Measurements from ENCODE around the gene NARS2.

Gene NARS2

DNA sequence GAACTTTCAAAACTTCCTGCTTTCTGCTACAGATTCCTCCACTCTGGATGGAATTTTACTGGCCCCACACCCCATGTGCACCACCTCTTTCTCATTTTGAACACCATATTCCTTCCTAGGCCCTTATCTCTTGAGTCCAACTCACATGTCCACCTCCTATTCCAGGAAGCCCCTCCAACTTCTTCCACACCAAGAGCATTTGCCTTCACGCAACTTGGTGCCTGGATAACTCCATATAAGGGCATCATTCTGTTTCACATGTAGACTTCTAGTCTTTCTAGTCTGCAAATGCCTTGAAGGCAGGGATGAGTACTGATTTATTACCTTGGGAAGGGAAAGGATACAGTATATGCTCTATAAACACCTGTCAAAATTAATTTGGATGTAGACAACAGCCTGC, 174.5 kb downstream of the NARS2 start:
- TF ChIP-seq TAF1 (IDR thresholded peaks at IDR 0.05; ENCODE audit: low read depth) (no peak), ZBTB7A (IDR thresholded peaks at IDR 0.05; ENCODE audit: low read depth) (no peak), CREB1 (IDR thresholded peaks at IDR 0.05; ENCODE audit: low read depth) (no peak), TEAD4 (IDR thresholded peaks at IDR 0.05) (no peak), FOXM1 (IDR thresholded peaks at IDR 0.05; ENCODE audit: borderline replicate concordance, low read depth) (no peak), NFIC (IDR thresholded peaks at IDR 0.05) (no peak), EGR1 (IDR thresholded peaks at IDR 0.05) (no peak), USF1 (IDR thresholded peaks at IDR 0.05) (no peak), TCF12 (IDR thresholded peaks at IDR 0.05; ENCODE audit: low read depth) (no peak), YY1 (IDR thresholded peaks at IDR 0.05; ENCODE audit: low read depth) (no peak), RAD21 (IDR thresholded peaks at IDR 0.05; ENCODE audit: low read depth) (no peak)
- TF ChIP-seq, protein P1, sequence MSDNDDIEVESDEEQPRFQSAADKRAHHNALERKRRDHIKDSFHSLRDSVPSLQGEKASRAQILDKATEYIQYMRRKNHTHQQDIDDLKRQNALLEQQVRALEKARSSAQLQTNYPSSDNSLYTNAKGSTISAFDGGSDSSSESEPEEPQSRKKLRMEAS (IDR thresholded peaks at IDR 0.05), result no peak

- TF ChIP-seq RAD21 (IDR thresholded peaks at IDR 0.05; ENCODE audit: low read depth), result no peak
- TF ChIP-seq TEAD4 (IDR thresholded peaks at IDR 0.05), result no peak
- TF ChIP-seq USF1 (IDR thresholded peaks at IDR 0.05), result no peak
- TF ChIP-seq TCF12 (IDR thresholded peaks at IDR 0.05; ENCODE audit: low read depth), result no peak
- no peak for TF ChIP-seq CEBPB (IDR thresholded peaks at IDR 0.05)
- TF ChIP-seq, protein P1 (IDR thresholded peaks at IDR 0.05), result no peak
- TF ChIP-seq YY1 (IDR thresholded peaks at IDR 0.05; ENCODE audit: low read depth), result no peak
- TF ChIP-seq, protein P2, sequence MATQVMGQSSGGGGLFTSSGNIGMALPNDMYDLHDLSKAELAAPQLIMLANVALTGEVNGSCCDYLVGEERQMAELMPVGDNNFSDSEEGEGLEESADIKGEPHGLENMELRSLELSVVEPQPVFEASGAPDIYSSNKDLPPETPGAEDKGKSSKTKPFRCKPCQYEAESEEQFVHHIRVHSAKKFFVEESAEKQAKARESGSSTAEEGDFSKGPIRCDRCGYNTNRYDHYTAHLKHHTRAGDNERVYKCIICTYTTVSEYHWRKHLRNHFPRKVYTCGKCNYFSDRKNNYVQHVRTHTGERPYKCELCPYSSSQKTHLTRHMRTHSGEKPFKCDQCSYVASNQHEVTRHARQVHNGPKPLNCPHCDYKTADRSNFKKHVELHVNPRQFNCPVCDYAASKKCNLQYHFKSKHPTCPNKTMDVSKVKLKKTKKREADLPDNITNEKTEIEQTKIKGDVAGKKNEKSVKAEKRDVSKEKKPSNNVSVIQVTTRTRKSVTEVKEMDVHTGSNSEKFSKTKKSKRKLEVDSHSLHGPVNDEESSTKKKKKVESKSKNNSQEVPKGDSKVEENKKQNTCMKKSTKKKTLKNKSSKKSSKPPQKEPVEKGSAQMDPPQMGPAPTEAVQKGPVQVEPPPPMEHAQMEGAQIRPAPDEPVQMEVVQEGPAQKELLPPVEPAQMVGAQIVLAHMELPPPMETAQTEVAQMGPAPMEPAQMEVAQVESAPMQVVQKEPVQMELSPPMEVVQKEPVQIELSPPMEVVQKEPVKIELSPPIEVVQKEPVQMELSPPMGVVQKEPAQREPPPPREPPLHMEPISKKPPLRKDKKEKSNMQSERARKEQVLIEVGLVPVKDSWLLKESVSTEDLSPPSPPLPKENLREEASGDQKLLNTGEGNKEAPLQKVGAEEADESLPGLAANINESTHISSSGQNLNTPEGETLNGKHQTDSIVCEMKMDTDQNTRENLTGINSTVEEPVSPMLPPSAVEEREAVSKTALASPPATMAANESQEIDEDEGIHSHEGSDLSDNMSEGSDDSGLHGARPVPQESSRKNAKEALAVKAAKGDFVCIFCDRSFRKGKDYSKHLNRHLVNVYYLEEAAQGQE (IDR thresholded peaks at IDR 0.05; ENCODE audit: low read depth), result no peak
- TF ChIP-seq EP300 (IDR thresholded peaks at IDR 0.05; ENCODE audit: borderline replicate concordance), result no peak
- TF ChIP-seq CREB1 (IDR thresholded peaks at IDR 0.05; ENCODE audit: low read depth), result no peak
Observed at GRCh38 chr11:78399136-78399535, 175.5 kb downstream of the NARS2 start.

- TF ChIP-seq NFIC (IDR thresholded peaks at IDR 0.05) (no peak), USF1 (IDR thresholded peaks at IDR 0.05) (no peak), TEAD4 (IDR thresholded peaks at IDR 0.05) (no peak), CREB1 (IDR thresholded peaks at IDR 0.05; ENCODE audit: low read depth) (no peak)
Observed at GRCh38 chr11:78398715-78399114, 175.9 kb downstream of the NARS2 start.

- TF ChIP-seq, protein P2 (IDR thresholded peaks at IDR 0.05; ENCODE audit: low read depth), result no peak
- TF ChIP-seq USF1 (IDR thresholded peaks at IDR 0.05), result no peak
- TF ChIP-seq EP300 (IDR thresholded peaks at IDR 0.05; ENCODE audit: borderline replicate concordance), result no peak
- no peak for TF ChIP-seq TCF12 (IDR thresholded peaks at IDR 0.05; ENCODE audit: low read depth)
- no peak for TF ChIP-seq ZBTB7A (IDR thresholded peaks at IDR 0.05; ENCODE audit: low read depth)
- TF ChIP-seq TAF1 (IDR thresholded peaks at IDR 0.05; ENCODE audit: low read depth), result no peak
- no peak for TF ChIP-seq FOXM1 (IDR thresholded peaks at IDR 0.05; ENCODE audit: borderline replicate concordance, low read depth)
- TF ChIP-seq CEBPB (IDR thresholded peaks at IDR 0.05), result no peak
- no peak for TF ChIP-seq YY1 (IDR thresholded peaks at IDR 0.05; ENCODE audit: low read depth)
- TF ChIP-seq, protein P1 (IDR thresholded peaks at IDR 0.05), result no peak
- TF ChIP-seq TEAD4 (IDR thresholded peaks at IDR 0.05), result no peak
- no peak for TF ChIP-seq RAD21 (IDR thresholded peaks at IDR 0.05; ENCODE audit: low read depth)
- TF ChIP-seq EGR1 (IDR thresholded peaks at IDR 0.05), result no peak
Observed at GRCh38 chr11:78397398-78397797, 177.3 kb downstream of the NARS2 start.

DNA sequence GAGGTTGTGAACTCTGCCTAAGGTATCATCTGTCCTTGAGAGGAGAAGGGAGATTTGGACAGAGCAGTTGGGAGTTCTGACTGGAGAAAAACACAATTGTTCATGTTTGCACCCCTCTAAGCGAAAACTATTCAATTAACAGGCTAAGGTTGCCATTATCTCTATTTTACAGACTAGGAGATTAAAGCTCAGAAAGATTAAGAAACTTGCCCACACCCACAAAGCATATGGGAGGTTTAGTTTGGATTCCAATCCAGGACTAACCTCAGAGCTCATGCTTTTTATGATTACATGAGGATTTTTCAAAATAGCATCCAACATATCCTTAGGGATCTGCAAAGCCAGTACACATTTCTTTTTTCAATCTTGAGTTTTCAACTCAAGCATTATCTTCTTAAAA, 179.1 kb downstream of the NARS2 start:
- no peak for TF ChIP-seq CEBPB (IDR thresholded peaks at IDR 0.05)
- no peak for TF ChIP-seq FOXM1 (IDR thresholded peaks at IDR 0.05; ENCODE audit: borderline replicate concordance, low read depth)
- TF ChIP-seq, protein P2 (IDR thresholded peaks at IDR 0.05; ENCODE audit: low read depth), result no peak
- no peak for TF ChIP-seq TEAD4 (IDR thresholded peaks at IDR 0.05)
- no peak for TF ChIP-seq NFIC (IDR thresholded peaks at IDR 0.05)
- no peak for TF ChIP-seq TAF1 (IDR thresholded peaks at IDR 0.05; ENCODE audit: low read depth)
- no peak for TF ChIP-seq EP300 (IDR thresholded peaks at IDR 0.05; ENCODE audit: borderline replicate concordance)
- TF ChIP-seq YY1 (IDR thresholded peaks at IDR 0.05; ENCODE audit: low read depth), result no peak
